Astrocyte (in vitro differentiated cells and primary cell): ENCODE measurements around the gene SCGN.

Experiments
- CTCF ChIP-seq: IDR thresholded peaks from 2 replicates; pipeline ENCODE4 v1.5.1; 2011; ENCODE audit warnings: low read depth, mild to moderate bottlenecking, inconsistent platforms, low read length, moderate library complexity; ENCODE audit not compliant: insufficient read depth
- EZH2 ChIP-seq: IDR thresholded peaks from 2 replicates; pipeline ENCODE4 v1.6.1; 2012; ENCODE audit warnings: mild to moderate bottlenecking, low read length, inconsistent platforms; ENCODE audit not compliant: insufficient read depth

- TF ChIP-seq CTCF, result no peak
- no peak for TF ChIP-seq EZH2
Observed at GRCh38 chr6:25670793-25671513, 18.9 kb downstream of the SCGN start.
